Endothelial cell (in vitro differentiated cells): ENCODE data around the gene SNX14. TPM values are rescaled to one million over a fixed set of nuclear protein-coding genes. Genes with fewer than 3 reads are reported as not detected.

Experiments used
- DNase-seq: peaks from one replicate; pipeline ENCODE4 v3.0.0; 2021; ENCODE audit warnings: low spot score
- H3K27ac Mint-ChIP-seq: one replicate; pipeline ENCODE4 v1.8.0; 2021; ENCODE audit warnings: mixed read lengths, inconsistent platforms; ENCODE audit not compliant: unreplicated experiment
- H3K27me3 Mint-ChIP-seq: one replicate; pipeline ENCODE4 v1.8.0; 2021; ENCODE audit warnings: mild to moderate bottlenecking, moderate library complexity, mixed read lengths, inconsistent platforms; ENCODE audit not compliant: unreplicated experiment
- H3K36me3 Mint-ChIP-seq: one replicate; pipeline ENCODE4 v1.8.0; 2021; ENCODE audit warnings: mild to moderate bottlenecking, low read depth, mixed read lengths, inconsistent platforms; ENCODE audit not compliant: unreplicated experiment
- H3K4me1 Mint-ChIP-seq: one replicate; pipeline ENCODE4 v1.8.0; 2021; ENCODE audit warnings: mild to moderate bottlenecking, mixed read lengths, inconsistent platforms; ENCODE audit not compliant: unreplicated experiment
- H3K4me3 Mint-ChIP-seq: one replicate; pipeline ENCODE4 v1.8.0; 2021; ENCODE audit warnings: mild to moderate bottlenecking, mixed read lengths, inconsistent platforms; ENCODE audit not compliant: unreplicated experiment
- H3K9me3 Mint-ChIP-seq: one replicate; pipeline ENCODE4 v1.8.0; 2021; ENCODE audit warnings: mixed read lengths, inconsistent platforms; ENCODE audit not compliant: unreplicated experiment
- total RNA-seq: library from RNA; stranded (reverse); fragmentation: NEBNext Ultra II Directional; extraction: Animal tissue kit (Norgen Biotek cat#: 25700); gene quantifications from one replicate; pipeline ENCODE4 v1.2.1, GENCODE V29; 2021; ENCODE audit not compliant: unreplicated experiment
- TF ChIP-seq, protein P1 (sequence below): fragments of 200-600 bp; sonication (generic); IDR thresholded peaks from one replicate; pipeline ENCODE4 v1.5.0; 2021; ENCODE audit warnings: antibody characterized with exemption; ENCODE audit not compliant: unreplicated experiment

Gene SNX14
- total RNA-seq, 1 donor from 2014 or later: 121 TPM

DNA sequence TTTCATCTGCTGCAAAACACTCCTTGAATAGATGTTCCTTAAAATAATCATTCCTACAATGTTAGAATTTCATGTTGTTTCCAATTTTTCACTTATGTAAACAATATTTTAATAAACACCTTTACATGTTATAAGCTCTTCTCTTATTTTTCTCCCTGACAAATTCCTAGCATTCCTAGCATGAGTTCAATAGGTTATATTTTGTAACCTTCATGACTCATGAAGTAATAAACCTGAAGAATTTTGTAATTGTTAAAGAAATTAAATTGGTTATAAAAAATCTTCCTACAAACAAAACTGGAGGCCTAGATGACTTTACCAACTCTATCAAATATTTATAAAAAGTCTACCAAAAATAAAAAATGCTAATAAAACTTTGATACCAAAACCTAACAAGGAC is 77.5 kb downstream of the SNX14 start:
- Mint-ChIP-seq H3K4me1 (no peaks in the 10 kb centered on the region), H3K9me3 (no peaks in the 10 kb centered on the region), H3K4me3 (no peak overlapping the region), H3K36me3 (peaks cover 19% of the 10 kb centered on the region), H3K27me3 (no peaks in the 10 kb centered on the region), H3K27ac (no peak overlapping the region)
- TF ChIP-seq, protein P1, sequence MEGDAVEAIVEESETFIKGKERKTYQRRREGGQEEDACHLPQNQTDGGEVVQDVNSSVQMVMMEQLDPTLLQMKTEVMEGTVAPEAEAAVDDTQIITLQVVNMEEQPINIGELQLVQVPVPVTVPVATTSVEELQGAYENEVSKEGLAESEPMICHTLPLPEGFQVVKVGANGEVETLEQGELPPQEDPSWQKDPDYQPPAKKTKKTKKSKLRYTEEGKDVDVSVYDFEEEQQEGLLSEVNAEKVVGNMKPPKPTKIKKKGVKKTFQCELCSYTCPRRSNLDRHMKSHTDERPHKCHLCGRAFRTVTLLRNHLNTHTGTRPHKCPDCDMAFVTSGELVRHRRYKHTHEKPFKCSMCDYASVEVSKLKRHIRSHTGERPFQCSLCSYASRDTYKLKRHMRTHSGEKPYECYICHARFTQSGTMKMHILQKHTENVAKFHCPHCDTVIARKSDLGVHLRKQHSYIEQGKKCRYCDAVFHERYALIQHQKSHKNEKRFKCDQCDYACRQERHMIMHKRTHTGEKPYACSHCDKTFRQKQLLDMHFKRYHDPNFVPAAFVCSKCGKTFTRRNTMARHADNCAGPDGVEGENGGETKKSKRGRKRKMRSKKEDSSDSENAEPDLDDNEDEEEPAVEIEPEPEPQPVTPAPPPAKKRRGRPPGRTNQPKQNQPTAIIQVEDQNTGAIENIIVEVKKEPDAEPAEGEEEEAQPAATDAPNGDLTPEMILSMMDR: no peak
- DNase-seq: no peak

DNA sequence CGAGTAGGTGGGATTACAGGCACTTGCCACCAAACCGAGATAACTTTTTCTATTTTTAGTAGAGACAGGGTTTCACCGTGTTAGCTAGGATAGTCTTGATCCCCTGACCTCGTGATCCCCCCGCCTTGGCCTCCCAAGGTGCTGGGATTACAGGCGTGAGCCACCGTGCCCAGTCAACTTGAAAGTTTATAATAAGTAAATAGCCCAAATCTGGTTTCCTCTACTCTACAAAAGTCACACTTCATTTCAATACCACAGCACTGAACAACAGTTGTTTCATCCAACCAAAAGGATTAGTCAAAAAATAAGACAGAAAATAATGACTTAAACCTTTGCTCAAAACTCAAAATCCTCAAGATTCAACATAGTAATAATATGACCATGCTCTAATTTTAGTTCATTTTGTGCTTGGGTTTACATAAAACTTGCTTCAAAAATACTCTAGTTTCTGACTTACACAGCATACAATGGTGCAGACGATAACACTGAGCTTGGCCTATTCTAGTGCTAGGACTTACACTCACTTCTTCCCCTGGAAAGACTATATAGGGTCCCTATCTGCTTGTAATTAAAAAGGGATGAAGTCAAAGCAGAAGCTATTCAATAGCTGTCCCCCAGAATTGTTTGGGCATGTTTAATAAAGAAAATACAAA is 87.1 kb downstream of the SNX14 start:
- Mint-ChIP-seq H3K9me3 (no peaks in the 10 kb centered on the region), H3K4me3 (no peak overlapping the region), H3K27ac (no peak overlapping the region), H3K4me1 (no peaks in the 10 kb centered on the region), H3K36me3 (peaks cover 13% of the 10 kb centered on the region), H3K27me3 (no peaks in the 10 kb centered on the region)
- no peak for DNase-seq
- TF ChIP-seq, protein P1: no peak

DNA sequence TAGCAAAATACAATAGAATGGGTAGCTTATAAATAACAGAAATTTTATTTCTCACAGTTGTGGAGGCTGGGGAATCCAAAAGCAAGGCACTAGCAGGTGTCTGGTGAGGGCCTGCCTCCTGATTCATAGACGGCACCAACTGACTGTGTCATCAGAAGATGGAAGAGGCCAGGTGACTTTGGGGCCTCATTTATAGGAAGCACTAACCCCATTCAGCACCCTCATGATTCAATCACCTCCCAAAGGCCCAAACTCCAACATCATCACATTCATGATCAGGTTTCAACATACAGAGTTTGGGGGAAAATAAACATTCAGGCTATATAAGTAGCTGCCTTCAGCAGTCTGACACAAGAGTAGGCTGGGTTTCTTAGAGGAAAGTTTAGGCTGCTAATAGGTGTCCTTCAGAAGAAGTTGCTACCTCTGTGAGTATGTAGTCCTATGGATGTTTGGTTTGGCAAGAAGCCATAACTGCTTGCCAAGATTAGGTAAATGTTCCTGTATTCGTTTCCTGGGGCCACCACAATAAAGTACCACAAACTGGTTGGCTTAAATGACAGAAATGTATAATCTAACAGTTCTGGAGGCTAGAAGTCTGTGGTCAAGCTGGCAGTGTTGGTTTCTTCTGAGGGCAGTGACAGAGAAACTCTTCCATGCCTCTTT is 94.9 kb downstream of the SNX14 start:
- peaks cover 36% of the 10 kb centered on the region for H3K36me3 Mint-ChIP-seq
- peaks cover 8% of the 10 kb centered on the region for H3K9me3 Mint-ChIP-seq
- H3K4me3 Mint-ChIP-seq: no peak overlapping the region
- TF ChIP-seq, protein P1: no peak
- H3K4me1 Mint-ChIP-seq: no peaks in the 10 kb centered on the region
- no peak for DNase-seq
- H3K27me3 Mint-ChIP-seq: peaks cover 6% of the 10 kb centered on the region
- H3K27ac Mint-ChIP-seq: no peak overlapping the region

GRCh38 chr6:85496856-85497255 is 96.8 kb downstream of the SNX14 start:
- peaks cover 8% of the 10 kb centered on the region for H3K9me3 Mint-ChIP-seq
- no peak for DNase-seq
- no peak overlapping the region for H3K27ac Mint-ChIP-seq
- no peaks in the 10 kb centered on the region for H3K4me1 Mint-ChIP-seq
- TF ChIP-seq, protein P1: no peak
- peak overlapping the region; percentile 12 for H3K4me3 Mint-ChIP-seq
- peaks cover 6% of the 10 kb centered on the region for H3K27me3 Mint-ChIP-seq
- H3K36me3 Mint-ChIP-seq: peaks cover 36% of the 10 kb centered on the region

- H3K9me3 Mint-ChIP-seq: peaks cover 8% of the 10 kb centered on the region
- DNase-seq: no peak
- no peaks in the 10 kb centered on the region for H3K4me1 Mint-ChIP-seq
- H3K27ac Mint-ChIP-seq: no peak overlapping the region
- H3K27me3 Mint-ChIP-seq: peaks cover 6% of the 10 kb centered on the region
- H3K4me3 Mint-ChIP-seq: peak overlapping the region; percentile 62
- TF ChIP-seq, protein P1: no peak
- peaks cover 36% of the 10 kb centered on the region for H3K36me3 Mint-ChIP-seq
Observed at GRCh38 chr6:85496009-85496579, 97.6 kb downstream of the SNX14 start.
